Lung microvascular endothelial cell (primary cell): Measurements from ENCODE around the gene NPEPL1. TPM values are rescaled to one million over a fixed set of nuclear protein-coding genes. Genes with fewer than 3 reads are reported as not detected.

Experiments
- DNase-seq, 2 donors: peaks; one replicate each; pipeline versions ENCODE4 v3.0.0 to v3.0.0-alpha.2; 2010; ENCODE audit warnings: low read depth in 2 of 2
- total RNA-seq: library from RNA; depleted of rRNA; stranded (reverse); fragments of >200 nt; gene quantifications from 2 replicates; pipeline ENCODE4 v1.2.1, GENCODE V29; 2014

The NPEPL1 gene
- total RNA-seq, 1 donor from 2014 or later = 19.2 TPM

DNA sequence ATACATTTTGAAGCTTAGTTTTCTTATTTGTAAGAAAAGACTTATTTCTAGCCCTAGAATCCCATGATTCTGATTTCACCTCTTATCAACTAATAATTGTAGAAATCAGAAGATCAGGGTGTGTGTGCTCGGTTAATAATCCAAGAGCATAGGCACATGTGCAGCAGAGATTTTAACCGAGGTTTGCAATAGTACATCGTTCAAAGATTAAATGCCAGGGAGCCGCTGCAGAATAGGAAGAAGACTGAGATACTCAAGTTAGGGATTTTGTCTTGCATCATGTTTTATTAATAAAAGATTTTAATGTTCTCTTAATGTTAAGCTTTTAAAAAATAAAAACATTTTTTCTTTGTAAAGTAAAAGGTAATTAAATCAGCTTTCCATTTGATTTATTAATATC is 34.6 kb upstream of the NPEPL1 start:
- DNase-seq = no peak

DNA sequence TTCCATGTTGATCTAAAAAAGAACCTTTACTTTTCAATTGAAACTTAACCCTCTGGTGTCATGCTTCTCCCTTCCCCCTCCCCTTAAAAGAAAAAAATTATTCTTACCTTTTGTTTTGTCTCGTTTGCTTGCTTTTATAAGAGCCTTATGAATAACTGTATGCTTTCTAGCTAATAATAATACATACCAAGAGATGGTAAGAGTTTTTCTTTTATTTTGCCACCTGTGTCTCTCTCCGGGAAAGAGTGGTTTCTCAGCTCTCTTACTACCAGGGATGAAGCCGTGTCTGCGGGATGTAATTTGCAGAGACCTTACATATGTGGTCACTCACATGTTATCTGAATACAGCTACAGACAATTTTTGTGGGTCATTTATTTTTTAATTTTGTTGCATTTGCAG is 33.8 kb upstream of the NPEPL1 start:
- DNase-seq = no peak

DNA sequence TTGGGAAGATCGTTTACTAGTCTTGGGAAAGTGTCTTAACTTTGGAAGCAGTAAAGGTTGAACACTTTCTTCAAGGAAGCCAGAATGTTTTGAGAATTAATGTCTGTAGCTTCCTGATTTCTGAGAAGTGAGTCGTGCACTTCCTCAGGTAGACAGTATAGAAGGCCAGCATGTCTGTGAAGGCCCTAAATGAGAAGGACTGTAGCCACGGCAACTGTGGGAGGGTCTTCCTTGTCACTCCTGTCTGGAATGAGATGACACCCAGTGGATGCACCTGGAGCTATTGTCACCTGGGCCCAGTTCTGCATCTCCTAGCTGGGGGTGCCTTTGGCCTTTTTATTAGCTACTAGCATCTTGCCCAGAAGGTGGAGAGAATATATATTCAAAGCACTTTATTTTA is 32.8 kb upstream of the NPEPL1 start:
- DNase-seq = peak in 1 of 2 donors; percentile 24

DNA sequence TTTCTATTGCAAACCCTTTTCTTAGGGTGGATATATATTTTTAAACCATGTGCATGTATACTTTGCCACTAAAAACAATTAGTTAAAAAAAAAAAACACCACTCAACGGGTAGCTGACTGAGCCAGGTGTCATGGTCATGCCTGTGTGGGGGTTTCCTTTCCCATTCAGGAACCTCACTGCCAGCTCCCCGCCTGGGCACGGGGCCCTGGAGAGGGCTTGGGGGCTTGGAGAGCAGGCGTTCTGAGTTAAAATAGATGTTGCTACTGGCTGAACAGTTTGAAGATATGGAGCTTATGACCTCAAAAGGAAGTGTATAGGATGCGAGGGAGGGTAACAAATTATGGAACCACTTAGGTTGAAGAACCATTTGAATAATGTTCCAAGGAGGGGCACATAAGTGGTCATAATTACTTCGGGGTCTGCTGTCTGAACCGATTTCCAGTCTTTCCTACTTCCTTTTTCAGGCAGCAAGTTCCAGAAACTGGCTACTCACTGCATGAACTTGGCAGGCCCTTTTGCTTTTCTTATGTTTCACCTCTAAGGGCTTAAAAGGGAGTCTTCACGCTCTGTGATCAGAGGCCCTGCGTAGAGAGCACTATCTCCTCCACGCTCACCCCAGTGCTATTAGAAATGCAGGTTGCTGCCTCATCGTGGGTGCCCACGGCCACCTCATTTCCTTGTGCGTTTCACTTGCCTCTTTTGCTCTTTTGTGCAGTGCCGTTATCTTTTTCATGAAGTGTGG is 31.6 kb upstream of the NPEPL1 start:
- no peak for DNase-seq

DNA sequence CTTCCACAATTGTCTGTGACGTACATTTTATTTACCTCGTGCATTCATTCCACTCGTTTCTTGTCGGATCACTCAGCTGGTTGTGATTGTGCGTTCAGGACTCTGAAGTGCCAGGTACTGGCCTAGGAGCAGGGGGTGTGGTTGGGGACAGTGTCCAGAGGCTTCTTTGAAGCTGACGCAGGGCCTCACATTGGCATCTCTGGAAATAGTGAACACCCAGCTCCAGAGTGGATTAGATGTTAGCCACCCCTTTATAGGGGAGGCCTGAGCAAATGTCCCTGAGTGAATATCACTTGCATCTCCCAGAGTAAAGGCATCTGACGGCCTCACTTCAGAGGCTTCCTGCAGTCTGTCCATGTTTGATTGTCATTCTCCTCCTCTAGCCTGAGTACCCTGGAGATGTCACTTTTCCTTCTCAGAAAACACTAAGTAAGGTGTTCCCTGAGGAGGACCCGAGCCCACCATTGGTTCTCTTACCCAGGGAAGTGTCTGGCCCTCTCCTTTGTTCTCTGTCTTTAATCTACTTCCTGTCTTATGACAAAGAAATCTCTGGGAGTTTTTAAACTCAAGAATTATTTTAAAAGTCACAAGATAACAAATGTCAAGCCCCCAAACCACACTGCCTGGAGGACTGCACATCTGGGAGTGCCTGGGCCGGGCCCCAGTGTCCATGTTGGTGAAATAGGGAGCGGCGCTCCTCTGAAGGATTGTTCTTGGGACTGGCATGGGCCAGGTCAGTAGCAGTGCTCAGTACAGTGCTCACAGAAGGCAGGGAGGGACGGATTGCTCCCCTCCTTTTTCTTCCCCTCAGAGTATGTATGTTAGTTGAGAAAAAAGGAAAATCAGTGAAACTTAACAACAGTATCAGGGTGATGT is 30.8 kb upstream of the NPEPL1 start:
- peak in 1 of 2 donors; percentile 9 for DNase-seq

DNA sequence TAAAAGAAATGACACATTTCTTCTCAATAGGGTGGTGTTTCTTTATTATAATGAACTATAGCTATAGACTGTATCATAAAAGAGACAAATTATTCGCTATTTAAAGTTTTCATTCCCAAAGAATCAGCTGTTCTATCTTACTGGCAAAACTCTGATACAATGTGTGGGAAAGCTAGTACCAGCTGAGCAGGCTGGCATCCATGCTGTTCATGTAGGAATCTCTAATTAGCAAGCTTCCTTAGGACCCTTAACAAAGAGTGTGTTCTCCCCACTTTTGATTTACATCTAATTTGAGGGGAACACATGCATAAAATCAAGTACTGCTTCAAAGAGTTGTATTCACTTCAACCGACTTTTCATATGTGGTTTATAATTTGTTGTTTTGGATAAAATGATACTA is 28.3 kb upstream of the NPEPL1 start:
- DNase-seq = no peak

DNA sequence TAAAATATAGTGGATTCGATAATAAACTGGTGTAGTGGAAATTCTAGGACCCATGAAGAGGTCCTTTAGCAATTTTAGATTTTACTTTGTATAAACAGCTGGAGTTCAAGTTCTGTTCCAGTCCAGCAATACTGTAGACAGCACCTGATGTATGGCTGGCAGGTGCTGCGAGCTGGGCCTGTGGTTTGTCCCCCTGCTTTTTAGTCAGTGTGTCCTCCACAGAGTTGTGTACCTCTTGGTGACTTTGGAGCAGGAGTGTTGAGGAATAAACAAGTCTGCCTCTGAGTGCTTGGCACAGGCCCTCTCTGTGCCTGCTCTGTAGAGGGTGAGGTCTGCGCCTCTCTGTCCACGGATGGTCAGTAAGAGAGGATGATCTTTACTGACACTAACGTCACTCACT is 27.7 kb upstream of the NPEPL1 start:
- DNase-seq = no peak

DNA sequence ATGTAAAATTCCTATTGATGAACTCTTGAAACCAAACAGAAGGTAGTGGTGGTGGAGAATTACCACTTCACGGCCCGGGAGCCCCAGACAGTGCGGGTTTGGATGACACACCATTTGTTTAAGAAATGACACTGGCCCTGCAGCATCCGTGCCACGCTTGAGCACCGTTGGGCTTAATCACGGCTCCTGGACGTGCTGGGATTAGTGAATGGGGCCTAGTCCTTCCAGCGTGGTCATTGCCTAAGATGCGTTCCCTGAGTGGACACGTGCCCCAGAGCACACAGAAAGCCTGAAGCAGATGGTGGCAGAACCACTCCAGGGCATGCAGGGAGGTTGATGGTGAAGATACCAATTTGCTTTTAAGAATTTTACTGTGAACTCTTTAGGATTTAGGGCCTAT is 27.0 kb upstream of the NPEPL1 start:
- no peak for DNase-seq

DNA sequence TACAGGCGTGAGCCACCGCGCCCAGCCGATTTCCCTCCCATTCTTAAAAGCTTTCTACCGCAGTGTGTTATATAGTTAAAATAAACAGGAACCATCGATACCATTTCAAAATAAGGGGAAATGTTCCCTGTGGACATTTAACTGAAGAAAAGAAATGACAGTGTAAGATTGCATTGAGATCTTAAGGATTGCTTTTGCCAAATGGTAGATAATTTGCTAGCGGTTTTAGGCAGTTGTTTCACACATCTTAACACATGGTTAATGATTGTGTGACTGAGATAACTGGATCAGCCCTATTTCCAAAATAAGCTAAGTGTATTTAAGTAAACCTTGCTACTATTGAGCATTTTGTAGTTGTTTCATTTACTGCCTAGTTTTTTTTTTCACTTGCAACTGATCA is 25.9 kb upstream of the NPEPL1 start:
- no peak for DNase-seq

DNA sequence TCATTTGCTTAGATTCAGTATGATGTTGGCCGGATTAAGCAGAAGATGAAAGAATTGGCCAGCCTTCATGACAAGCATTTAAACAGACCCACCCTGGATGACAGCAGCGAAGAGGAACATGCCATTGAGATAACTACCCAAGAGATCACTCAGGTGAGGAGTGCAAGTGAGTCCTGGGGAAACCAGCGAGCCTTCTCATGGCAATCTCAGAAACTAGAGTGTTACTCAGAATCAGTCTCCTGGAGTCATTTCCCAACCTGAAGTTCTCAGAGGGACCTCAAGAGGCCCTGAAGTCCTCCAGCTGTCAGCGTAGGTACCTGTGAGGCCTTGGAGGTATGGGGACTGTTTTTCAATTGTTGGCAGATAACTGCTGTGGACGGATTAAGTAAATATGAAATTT is 24.6 kb upstream of the NPEPL1 start:
- no peak for DNase-seq

DNA sequence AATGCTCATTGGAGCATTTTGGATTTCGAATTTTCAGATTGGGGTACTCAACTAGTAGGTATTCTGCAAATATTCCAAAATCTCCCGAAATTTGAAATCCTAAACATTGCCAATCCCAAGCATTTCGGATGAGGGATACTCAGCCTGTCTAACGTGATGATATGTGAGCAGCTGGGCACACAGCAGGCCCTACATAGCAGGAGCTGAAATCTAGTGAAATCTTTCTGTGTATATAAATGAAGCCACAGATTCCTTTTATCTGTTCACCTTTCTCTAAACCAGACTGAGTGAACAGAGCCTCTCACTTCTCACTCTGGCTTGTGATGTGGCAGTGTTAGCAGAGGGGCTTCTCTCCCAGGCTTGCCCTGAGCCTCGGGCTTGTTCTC is 23.7 kb upstream of the NPEPL1 start:
- DNase-seq = no peak

DNA sequence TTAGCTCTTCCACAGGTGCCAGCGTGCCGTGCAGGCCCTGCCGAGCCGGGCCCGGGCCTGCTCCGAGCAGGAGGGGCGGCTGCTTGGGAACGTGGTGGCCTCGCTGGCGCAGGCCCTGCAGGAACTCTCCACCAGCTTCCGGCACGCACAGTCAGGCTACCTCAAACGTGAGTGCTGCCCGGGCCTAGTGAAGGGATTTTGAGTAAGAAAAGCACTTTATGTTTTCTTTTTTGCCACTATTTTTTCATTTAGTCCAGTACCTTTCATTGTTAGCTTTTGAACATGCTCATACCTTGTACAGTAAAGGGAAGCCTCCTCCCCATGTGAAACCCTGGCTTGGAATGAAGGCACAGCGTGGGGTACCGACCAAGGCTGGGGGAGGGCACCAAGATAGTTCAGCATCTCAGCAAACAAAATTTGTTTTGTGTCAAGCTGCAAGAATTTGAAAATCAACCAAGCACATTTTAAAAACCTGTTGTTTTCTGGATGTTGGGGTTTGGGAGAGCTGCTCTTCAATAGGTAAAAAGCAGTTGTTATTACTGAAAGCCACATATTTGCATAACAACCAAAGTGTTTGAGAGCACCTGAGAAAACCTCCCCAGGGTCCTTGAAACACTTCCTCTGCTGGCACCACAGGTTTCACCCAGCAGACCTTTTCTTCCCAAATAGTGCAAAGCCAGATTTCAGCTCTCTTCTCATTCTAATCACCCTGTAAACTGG is 23.2 kb upstream of the NPEPL1 start:
- DNase-seq = no peak

DNA sequence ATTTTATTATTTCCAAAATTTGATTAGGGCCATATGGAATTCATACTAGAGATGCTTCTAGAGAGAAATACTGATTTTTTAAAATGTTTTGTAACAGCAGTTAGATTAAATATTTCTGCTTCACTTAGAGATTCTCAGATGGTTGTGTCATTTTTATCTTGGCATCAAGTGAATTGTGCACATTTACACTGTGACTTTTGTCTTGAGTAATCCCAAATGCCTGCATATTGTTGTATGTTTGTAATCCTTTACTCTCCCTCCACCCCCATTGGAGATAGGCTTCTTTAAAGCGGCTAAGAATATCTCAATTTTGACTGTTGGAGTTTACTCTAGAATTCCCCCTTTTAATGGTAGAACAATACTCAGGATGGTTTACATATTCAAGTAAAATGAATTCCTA is 22.5 kb upstream of the NPEPL1 start:
- no peak for DNase-seq

DNA sequence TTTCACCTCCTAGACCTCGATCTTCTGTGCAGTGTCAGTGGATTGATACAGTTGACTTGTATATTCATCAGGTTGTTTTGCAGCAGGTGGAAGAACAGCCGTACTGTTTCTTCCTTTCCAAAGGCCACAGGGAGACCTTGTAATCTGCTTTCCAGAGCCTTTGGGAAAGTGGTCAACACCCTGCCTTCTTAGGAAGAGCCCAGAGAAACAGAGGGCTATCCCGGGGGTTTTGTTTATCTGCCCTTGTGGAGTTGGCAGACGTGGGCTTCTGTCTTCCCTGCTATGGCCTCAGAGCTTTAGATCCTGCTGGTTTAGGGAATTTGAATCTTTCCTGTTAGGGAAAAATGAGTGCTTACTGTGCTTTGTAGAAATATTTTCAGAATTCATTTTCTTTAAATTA is 21.9 kb upstream of the NPEPL1 start:
- DNase-seq = no peak

DNA sequence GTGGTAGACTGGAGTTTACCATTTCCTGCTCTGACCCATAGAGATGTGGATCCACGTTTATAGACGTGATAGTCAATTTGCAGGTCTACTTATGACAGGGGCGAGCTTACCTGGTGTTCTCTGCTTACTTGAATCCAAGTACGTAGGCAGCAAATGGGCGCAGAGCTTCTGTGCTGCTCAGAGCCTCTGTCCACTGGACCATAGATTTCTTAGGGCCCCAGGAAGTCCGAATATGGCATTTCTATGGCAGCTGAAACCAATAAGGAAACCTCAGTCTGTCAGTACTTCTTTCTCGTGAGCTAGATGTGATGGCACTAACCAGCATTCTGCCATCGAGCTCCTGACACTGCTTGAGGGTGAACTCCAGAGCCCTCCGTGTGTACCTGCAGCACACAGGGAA is 19.5 kb upstream of the NPEPL1 start:
- DNase-seq = no peak

DNA sequence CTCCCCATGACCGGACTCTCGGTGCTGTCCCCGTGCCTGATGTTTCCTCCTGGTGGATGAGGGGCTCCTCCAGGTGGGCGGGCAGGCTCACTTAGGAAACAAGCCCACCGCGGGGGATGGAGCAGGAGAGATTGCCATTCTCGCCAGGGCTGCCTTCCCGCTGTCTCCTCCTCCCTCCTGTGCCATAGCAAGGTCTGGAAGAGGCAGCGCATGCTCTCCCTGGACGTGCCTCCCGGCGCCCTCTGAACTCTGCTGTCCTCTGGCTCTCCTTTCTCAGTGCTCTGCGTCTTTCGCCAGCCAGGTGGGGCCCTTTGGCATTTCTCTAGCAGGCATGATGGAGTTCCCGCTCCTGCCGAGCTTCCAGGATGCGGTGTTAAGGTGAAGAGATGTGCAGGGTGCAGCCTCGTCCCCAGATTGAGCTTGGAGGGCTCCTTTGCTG is 17.4 kb upstream of the NPEPL1 start:
- no peak for DNase-seq

DNA sequence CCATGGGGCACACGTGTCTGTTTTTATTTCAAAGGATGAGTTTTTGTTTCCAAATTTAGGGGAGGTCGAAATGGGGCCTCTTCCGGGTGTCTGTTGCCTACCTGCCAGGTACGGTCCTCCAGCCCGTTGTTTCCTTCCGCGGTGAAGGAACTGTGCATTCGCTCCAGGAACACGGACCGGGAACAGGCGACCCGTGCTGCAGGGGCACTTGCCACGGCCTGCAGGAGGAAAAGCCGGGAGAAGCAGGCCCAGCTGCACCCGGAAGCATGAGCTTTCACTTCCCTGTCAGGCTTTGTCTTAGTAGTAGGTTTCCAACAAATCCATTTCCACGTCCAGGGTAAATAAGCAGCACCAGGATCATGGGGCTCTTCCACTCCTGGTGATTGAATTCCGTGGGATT is 17.0 kb upstream of the NPEPL1 start:
- no peak for DNase-seq

DNA sequence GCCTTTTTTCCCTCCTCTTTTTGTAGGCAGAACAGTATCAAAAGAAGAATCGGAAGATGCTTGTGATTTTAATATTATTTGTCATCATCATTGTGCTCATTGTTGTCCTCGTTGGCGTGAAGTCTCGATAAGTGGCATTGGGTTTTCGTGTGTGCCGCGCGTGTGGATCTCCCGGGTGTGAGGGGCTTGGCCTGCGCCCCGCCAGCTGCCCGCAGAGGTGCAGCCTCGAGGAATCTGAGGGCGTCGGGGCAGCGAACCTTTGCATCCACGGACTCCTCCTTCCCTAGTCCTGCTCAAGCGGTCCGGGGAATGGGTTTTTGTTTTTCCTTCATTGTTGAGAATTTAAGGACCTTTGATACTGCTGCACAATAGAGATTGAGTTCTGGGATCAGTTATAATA is 16.4 kb upstream of the NPEPL1 start:
- no peak for DNase-seq

DNA sequence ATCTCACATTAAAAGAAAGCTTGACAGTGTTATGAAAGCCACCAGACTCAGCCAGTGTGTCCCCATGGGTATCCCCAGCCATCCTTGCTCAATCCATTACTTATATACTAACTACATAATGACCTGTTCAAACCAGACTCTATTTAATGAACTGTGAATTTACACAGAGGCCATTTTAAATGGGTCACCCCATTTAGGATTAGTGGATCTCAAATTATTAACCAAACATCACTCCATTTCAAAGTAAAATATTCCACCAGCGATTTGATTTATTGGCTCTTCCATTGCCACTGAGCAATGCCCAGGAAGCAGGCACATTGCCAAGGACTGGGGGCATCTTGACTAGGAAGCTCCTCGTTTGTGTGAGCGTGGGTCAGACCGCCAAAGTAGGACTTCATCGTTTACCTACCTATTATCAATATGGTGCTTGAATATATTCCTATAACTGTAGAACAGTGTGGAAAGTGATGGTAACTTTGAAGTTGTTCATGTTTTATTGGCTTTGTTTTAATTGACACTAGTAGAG is 15.5 kb upstream of the NPEPL1 start:
- no peak for DNase-seq

DNA sequence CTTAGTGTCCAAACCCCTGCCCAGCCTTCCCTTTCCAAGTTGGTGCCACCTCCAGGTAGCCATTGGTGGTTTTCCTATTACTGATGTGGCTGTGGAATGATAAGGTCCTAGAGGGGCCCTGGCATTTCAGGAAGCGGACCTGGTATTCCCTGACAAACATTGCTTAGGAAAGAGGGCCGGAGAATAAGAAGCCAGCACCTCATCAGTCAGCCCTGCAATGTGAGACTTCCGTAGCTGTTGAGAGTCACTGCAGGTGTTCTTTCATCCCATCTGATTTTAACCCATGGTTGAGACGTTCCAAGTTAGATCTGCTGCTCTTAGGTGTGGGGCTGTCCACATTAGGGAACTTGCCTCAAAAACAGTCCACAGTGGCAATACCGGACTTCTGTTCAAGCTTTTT is 14.8 kb upstream of the NPEPL1 start:
- DNase-seq = no peak

DNA sequence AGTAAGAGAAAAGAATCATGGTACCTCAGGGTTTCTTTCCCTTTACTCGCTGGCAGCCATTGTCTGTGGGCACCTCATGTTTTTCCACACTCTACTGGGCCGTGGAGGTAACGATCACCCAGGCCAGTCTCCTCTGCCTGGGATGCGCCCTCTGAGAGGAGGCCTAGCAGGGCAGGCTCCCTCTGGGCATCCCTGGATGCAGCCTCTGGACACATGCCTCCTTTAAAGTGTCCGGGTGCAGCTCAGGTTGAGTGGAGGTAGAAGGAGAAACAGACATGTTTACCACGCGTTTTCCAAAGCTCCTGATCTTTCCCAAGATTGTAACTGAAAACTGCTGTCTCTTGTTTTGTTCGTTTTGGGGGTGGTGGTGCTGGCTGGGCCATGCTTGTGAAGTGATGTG is 13.8 kb upstream of the NPEPL1 start:
- DNase-seq = no peak
